HUES6 (cell line): ENCODE data around the gene PRND.

Experiments
- H3K27ac ChIP-seq: 2 replicates; pipeline ENCODE4 v1.7.0; 2013; ENCODE audit warnings: low read depth, mild to moderate bottlenecking, low read length, inconsistent platforms
- H3K27me3 ChIP-seq: 2 replicates; pipeline ENCODE4 v1.6.1; 2013; ENCODE audit warnings: low read length; ENCODE audit not compliant: control insufficient read depth, insufficient read depth
- H3K36me3 ChIP-seq: 2 replicates; pipeline ENCODE4 v1.6.1; 2013; ENCODE audit warnings: low read length; ENCODE audit not compliant: control insufficient read depth, insufficient read depth
- H3K4me1 ChIP-seq: 2 replicates; pipeline ENCODE4 v1.6.1; 2013; ENCODE audit warnings: low read length; ENCODE audit not compliant: control insufficient read depth, insufficient read depth
- H3K4me3 ChIP-seq: 2 replicates; pipeline ENCODE4 v1.5.1; 2013; ENCODE audit warnings: low read depth, low read length
- H3K9ac ChIP-seq: one replicate; pipeline ENCODE4 v1.6.1; 2013; ENCODE audit warnings: mild to moderate bottlenecking, low read length
- H3K9me3 ChIP-seq: 2 replicates; pipeline ENCODE4 v1.6.1; 2013; ENCODE audit warnings: low read depth, low read length; ENCODE audit not compliant: control insufficient read depth, insufficient read depth

Gene PRND

GRCh38 chr20:4708036-4708435 is 13.7 kb upstream of the PRND start:
- Histone ChIP-seq H3K4me3 (no peak overlapping the region), H3K4me1 (peaks cover 26% of the 10 kb centered on the region), H3K27me3 (no peaks in the 10 kb centered on the region), H3K9me3 (no peaks in the 10 kb centered on the region), H3K9ac (no peak overlapping the region), H3K36me3 (no peaks in the 10 kb centered on the region), H3K27ac (no peak overlapping the region)

GRCh38 chr20:4708856-4709255 is 12.9 kb upstream of the PRND start:
- H3K4me3 ChIP-seq: no peak overlapping the region
- H3K27me3 ChIP-seq: no peaks in the 10 kb centered on the region
- no peaks in the 10 kb centered on the region for H3K9me3 ChIP-seq
- H3K27ac ChIP-seq: no peak overlapping the region
- no peak overlapping the region for H3K9ac ChIP-seq
- no peaks in the 10 kb centered on the region for H3K36me3 ChIP-seq
- H3K4me1 ChIP-seq: peaks cover 18% of the 10 kb centered on the region

- H3K36me3 ChIP-seq: no peaks in the 10 kb centered on the region
- H3K4me3 ChIP-seq: no peak overlapping the region
- H3K9me3 ChIP-seq: no peaks in the 10 kb centered on the region
Measured at GRCh38 chr20:4709261-4710105, 12.2 kb upstream of the PRND start.

GRCh38 chr20:4710106-4710475 is 11.6 kb upstream of the PRND start:
- Histone ChIP-seq H3K9ac (no peak overlapping the region), H3K36me3 (no peaks in the 10 kb centered on the region), H3K9me3 (no peaks in the 10 kb centered on the region), H3K27me3 (no peaks in the 10 kb centered on the region), H3K4me1 (peaks cover 6% of the 10 kb centered on the region), H3K4me3 (no peak overlapping the region), H3K27ac (no peak overlapping the region)

More at GRCh38 chr20:4709261-4710105, 12.2 kb upstream of the PRND start:
- no peaks in the 10 kb centered on the region for H3K27me3 ChIP-seq
- no peak overlapping the region for H3K9ac ChIP-seq
- H3K4me1 ChIP-seq: peaks cover 12% of the 10 kb centered on the region
- H3K27ac ChIP-seq: no peak overlapping the region

GRCh38 chr20:4711511-4711910 is 10.2 kb upstream of the PRND start:
- Histone ChIP-seq H3K36me3 (no peaks in the 10 kb centered on the region), H3K4me1 (peaks cover 3% of the 10 kb centered on the region; the same call in 1 of the 2 replicates), H3K9me3 (no peaks in the 10 kb centered on the region), H3K9ac (no peak overlapping the region), H3K27me3 (no peaks in the 10 kb centered on the region), H3K4me3 (no peak overlapping the region), H3K27ac (no peak overlapping the region)

- Histone ChIP-seq H3K9ac (no peak overlapping the region), H3K27ac (no peak overlapping the region), H3K27me3 (no peaks in the 10 kb centered on the region), H3K36me3 (no peaks in the 10 kb centered on the region), H3K4me1 (peaks cover 3% of the 10 kb centered on the region; the same call in 1 of the 2 replicates), H3K4me3 (no peak overlapping the region), H3K9me3 (no peaks in the 10 kb centered on the region)
Measured at GRCh38 chr20:4713401-4713800, 8.3 kb upstream of the PRND start.

GRCh38 chr20:4714818-4715217 is 6.9 kb upstream of the PRND start:
- H3K27ac ChIP-seq: no peak overlapping the region
- 0 out of 2 replicates have a peak, but pooled peaks cover 2% of the 10 kb centered on the region for H3K9me3 ChIP-seq
- H3K4me3 ChIP-seq: no peak overlapping the region
- peaks cover 4% of the 10 kb centered on the region for H3K4me1 ChIP-seq
- H3K36me3 ChIP-seq: no peaks in the 10 kb centered on the region
- H3K9ac ChIP-seq: no peak overlapping the region
- H3K27me3 ChIP-seq: no peaks in the 10 kb centered on the region

GRCh38 chr20:4717816-4718570 is 3.7 kb upstream of the PRND start:
- H3K9ac ChIP-seq: no peak overlapping the region
- 0 out of 2 replicates have a peak, but pooled peaks cover 2% of the 10 kb centered on the region for H3K9me3 ChIP-seq
- peaks cover 13% of the 10 kb centered on the region for H3K4me1 ChIP-seq
- no peaks in the 10 kb centered on the region for H3K36me3 ChIP-seq
- no peak overlapping the region for H3K4me3 ChIP-seq
- H3K27ac ChIP-seq: no peak overlapping the region
- no peaks in the 10 kb centered on the region for H3K27me3 ChIP-seq

GRCh38 chr20:4719190-4719589 is 2.5 kb upstream of the PRND start:
- no peak overlapping the region for H3K4me3 ChIP-seq
- no peak overlapping the region for H3K9ac ChIP-seq
- H3K36me3 ChIP-seq: no peaks in the 10 kb centered on the region
- H3K9me3 ChIP-seq: 0 out of 2 replicates have a peak, but pooled peaks cover 2% of the 10 kb centered on the region
- H3K4me1 ChIP-seq: peaks cover 13% of the 10 kb centered on the region
- H3K27me3 ChIP-seq: no peaks in the 10 kb centered on the region
- H3K27ac ChIP-seq: no peak overlapping the region

- Histone ChIP-seq H3K36me3 (no peaks in the 10 kb centered on the region), H3K27ac (0 out of 2 replicates have a peak overlapping the region, but pooled peaks have one; percentile 7), H3K27me3 (no peaks in the 10 kb centered on the region), H3K4me1 (peaks cover 13% of the 10 kb centered on the region), H3K9me3 (0 out of 2 replicates have a peak, but pooled peaks cover 2% of the 10 kb centered on the region), H3K9ac (peak overlapping the region; percentile 35), H3K4me3 (no peak overlapping the region)
Measured at GRCh38 chr20:4720041-4720976, 1.4 kb upstream of the PRND start.
